HG03045 (cell line): Measurements from ENCODE around the gene WHRN.

Source experiments
- ATAC-seq: cut with Tn5 transposase; IDR thresholded peaks from one replicate; pipeline ENCODE4 v1.9.1; 2021; ENCODE audit warnings: mild to moderate bottlenecking, moderate library complexity; ENCODE audit not compliant: unreplicated experiment

WHRN gene

DNA sequence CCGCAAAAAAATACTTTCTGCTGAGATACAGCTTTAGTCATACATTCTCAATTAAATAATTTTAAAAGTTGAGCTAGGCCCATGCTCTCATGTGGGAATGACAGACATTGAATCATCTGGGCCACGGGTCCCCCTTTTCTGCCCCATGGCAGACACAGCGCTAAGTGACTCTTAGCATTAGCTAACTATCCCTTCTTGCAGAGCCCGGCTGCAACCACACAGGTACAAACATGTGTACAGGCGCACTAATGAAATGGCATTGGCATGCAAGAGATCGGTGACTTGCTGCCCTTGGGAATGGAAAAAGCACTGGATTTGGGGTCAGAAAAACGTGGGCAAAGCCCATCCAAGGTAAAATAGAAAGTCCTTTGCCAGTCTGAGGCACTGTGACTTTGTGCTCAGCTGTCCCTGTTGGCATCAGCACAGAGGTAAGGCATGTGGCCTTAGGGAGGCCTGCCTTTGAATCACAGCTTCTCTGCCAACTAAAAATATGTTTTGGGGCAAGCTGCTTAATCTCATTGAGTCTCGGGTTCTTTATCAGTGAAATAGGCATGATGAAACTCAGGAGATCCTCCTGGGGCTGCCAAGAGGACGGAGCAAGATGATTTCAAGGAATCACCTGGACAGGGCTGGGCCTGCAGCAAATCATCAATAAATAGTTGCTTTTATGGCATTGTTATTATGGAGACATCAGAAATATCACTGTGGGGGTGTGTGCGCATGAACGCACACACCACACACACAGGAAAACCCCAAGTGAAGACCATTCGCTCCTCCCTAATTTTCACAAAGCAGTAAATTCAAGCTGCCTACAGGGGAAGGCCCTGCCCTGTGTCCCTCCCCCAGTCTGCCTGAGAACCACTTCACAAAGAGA is 54.2 kb downstream of the WHRN start:
- no peak for ATAC-seq

- ATAC-seq = no peak
Measured at GRCh38 chr9:114450181-114450580, 55.1 kb downstream of the WHRN start.

- ATAC-seq = no peak
Measured at GRCh38 chr9:114449236-114449635, 56.0 kb downstream of the WHRN start.

DNA sequence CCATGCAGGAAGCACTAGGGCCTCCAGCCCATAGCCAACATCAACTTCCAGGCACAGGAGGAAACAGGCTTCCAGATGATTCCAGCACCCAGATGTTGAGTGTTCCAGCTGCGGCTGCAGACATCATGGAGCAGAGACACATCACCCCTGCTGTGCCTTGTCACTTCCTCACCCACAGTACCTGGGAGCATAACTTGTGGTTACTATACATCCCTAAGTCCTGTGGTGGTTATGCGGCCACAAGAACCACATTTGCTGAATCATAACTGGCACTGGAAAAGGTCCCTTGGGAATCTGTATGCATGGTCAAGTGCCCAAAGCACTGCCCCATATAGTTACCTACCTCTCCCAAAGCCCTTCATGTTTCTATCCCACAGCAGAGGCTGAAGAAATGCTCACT is 56.6 kb downstream of the WHRN start:
- ATAC-seq = no peak

GRCh38 chr9:114446672-114447450 is 58.4 kb downstream of the WHRN start:
- no peak for ATAC-seq

DNA sequence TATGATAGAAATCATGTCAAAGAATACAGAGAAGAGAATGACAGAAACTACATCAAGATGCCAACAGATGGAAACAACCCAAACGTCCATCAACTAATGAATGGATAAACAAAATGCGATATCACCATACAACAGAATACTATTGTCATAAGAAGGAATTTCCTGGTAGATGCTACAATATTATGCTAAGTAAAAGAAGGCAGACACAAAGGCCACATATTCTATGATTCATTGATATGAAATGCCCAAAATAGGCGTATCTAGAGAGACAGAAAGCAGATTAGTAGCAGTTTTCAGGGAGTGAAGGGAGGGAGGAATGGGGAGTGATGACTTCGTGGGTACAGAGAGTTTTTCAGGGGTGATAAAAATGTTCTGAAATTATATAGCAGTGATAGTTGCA is 59.2 kb downstream of the WHRN start:
- ATAC-seq = no peak

DNA sequence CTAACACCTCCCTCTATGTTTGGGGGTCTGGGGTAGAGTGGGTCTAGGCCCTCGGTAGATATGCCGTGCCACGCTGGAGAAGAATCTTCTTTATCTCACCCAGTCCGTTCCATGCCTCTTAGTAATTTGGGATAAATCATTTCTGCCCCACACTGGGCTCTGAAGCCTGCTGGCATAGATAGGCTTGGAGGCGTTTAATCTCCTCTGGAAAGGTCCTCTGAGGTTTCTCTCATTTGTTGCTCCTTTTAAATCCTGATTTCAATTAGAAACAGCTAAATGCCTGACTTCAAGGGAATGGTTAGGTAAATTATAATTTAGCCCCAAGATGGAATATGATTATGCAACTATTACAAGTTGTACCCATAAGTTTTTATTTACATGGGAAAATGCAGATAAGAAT is 59.7 kb downstream of the WHRN start:
- no peak for ATAC-seq

DNA sequence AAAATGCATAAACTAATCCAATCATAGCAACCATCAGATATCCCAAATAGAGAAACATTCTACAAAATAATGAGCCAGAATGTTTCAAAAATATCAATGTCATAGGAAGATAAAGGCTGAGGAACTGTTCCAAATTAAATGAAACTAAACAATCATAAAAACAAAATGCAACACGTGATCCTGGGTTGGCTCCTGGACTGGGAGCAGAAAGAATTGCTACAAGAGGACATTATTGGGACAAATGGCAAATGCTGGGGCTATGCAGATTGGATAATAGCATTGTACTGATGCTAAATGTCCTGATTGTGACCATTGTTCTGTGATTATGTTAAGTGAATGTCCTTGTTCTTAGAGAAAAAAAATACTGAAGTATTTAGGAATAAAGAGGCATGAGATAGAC is 63.3 kb downstream of the WHRN start:
- no peak for ATAC-seq

DNA sequence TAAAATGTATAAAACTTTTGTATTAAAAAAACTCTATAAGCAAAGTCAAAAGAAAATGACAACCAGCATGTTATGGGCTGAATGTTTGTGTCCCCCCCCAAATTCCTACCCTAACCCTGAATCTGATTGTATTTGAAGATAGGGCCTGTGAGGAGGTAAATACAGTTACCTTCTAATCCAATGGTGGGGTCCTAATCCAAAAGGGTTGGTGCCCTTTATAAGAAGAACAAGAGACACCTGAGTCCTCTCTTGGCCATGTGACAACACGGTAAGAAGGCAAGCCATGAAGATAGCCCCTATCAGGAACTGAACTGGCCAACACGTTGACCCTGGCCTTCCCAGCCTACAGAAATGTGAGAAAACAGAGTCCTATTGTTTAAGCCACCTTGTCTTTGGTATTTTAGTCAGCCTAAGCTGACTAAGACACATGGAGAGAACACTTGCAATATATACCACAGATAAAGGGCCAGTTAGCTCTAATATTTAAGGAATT is 67.8 kb downstream of the WHRN start:
- ATAC-seq = no peak

GRCh38 chr9:114434878-114435311 is 70.4 kb downstream of the WHRN start:
- no peak for ATAC-seq

DNA sequence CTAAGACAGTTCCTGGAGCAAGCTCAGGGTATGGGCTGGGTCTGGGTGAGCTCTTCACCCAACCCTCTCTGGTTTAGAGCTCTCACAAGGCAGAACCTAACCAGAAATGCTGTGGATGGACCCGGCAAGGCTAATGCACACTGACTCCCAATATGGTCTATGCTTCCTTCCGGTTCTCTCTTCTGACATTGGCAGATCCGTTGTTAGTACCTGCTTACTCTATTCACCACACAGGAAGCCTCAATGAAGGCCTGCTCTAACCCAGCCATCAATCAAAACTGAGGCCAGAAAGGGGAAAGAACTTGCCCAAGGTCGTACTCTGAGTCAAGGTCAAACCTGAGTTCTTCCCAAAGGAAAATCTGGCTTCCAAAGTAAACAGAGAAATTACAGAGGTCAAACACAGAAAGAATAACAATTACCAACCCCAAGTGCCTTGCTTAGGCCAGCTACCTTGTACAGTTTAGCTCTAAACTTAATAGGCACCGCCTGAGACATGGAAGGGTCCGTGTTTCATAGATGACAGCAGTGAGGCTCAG is 71.5 kb downstream of the WHRN start:
- no peak for ATAC-seq

- ATAC-seq = no peak
Measured at GRCh38 chr9:114433086-114433485, 72.2 kb downstream of the WHRN start.

DNA sequence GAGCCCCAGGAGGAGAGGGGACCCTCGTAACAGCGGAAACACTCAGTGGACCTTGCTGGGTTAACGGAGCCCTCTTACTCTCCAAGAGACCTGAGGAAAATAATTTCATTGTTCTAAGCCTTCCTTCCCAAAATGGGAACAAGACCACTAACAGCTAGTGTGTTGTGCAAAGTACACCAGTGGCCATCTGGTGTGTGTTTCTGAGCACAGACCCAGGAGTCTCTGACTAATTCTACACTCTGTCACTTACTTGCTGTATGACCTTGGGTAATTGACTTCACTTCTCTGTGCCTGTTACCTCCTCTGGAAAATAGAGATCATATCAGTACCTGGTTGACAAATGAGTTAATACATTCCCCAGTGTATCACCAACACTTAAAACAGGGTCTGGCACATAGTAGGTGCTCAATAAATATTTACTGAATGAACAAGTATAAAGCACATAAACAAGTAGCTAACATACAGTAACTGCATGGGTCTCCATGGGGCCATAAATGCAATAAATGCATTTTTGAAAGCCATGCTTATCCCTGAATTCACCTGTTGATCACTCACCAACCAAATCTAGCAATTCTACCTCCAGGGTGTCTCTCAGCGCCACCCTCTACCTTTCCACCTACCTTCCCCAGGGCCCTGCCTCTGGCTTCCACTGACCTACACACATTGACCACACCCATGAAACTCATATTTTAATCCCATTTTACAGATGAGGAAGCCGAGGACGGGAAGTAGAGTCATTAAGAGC is 72.8 kb downstream of the WHRN start:
- no peak for ATAC-seq

DNA sequence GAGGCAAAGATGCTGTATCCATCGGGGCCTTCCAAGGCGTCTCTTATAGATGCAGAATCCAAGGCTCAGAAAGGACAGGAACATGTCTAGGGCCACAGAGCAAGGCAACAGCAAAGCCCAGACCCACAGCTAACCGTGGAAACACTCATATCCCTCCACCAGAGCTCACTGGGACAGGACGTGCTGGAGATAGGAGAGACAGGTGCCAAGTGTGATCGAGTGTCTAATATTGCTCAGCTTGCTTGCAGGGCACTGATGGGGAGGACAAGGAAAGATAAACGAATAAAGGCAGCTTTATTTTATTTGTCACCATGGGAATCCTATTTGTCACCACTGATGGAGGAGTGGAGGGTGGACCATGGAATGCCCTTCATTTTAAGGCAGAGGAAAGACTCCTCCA is 73.5 kb downstream of the WHRN start:
- no peak for ATAC-seq

- no peak for ATAC-seq
Measured at GRCh38 chr9:114431003-114431402, 74.3 kb downstream of the WHRN start.

GRCh38 chr9:114430457-114430856 is 74.8 kb downstream of the WHRN start:
- ATAC-seq = no peak

- no peak for ATAC-seq
Measured at GRCh38 chr9:114429488-114429887, 75.8 kb downstream of the WHRN start.

- no peak for ATAC-seq
Measured at GRCh38 chr9:114428466-114428865, 76.8 kb downstream of the WHRN start.

DNA sequence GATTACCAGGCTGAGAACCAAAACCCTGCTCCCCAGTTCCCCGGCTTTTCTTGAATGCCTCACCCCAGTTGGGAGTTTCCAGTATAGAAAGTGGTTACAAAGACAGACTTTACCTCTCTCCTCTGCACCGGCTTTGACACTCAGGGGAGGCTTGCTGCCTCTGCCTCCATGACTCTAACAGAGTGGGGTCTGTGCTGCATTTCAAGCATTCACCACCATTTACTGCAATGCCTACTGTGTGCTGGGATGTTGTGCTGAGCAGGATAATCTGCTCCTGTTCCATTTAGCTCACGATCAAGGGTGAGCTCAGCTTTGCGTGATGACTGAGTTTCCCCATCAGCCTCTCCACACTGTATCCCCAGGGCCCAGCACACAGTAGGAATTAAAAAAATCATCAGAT is 77.6 kb downstream of the WHRN start:
- ATAC-seq = no peak

GRCh38 chr9:114426046-114426948 is 79.0 kb downstream of the WHRN start:
- ATAC-seq = no peak
